GM12872 (cell line): ENCODE results near the gene URM1.

Source experiments
- CTCF ChIP-seq: IDR thresholded peaks from 3 replicates; pipeline ENCODE4 v1.5.1; 2011; ENCODE audit warnings: low read depth, mild to moderate bottlenecking, low read length, moderate library complexity; ENCODE audit not compliant: insufficient read depth

URM1 gene

GRCh38 chr9:128333451-128333869, 37.7 kb upstream of the URM1 start:
- no peak for TF ChIP-seq CTCF

GRCh38 chr9:128335161-128335560, 36.0 kb upstream of the URM1 start:
- TF ChIP-seq CTCF = no peak

GRCh38 chr9:128335914-128336313, 35.3 kb upstream of the URM1 start:
- no peak for TF ChIP-seq CTCF

GRCh38 chr9:128337936-128338335, 33.2 kb upstream of the URM1 start:
- no peak for TF ChIP-seq CTCF

GRCh38 chr9:128339761-128340690, 31.1 kb upstream of the URM1 start, which contains the start of gene SLC27A4:
Gene SLC27A4 (plus strand): TSS chr9:128340527. CDS start chr9:128343133, 2,606 bp downstream.
- TF ChIP-seq CTCF = no peak

GRCh38 chr9:128340691-128341434, 30.3 kb upstream of the URM1 start:
- TF ChIP-seq CTCF = no peak

GRCh38 chr9:128341435-128341849, 29.7 kb upstream of the URM1 start:
- peak; percentile 80 for TF ChIP-seq CTCF
